ENCODE results near the gene BRD3.

BRD3 gene

DNA sequence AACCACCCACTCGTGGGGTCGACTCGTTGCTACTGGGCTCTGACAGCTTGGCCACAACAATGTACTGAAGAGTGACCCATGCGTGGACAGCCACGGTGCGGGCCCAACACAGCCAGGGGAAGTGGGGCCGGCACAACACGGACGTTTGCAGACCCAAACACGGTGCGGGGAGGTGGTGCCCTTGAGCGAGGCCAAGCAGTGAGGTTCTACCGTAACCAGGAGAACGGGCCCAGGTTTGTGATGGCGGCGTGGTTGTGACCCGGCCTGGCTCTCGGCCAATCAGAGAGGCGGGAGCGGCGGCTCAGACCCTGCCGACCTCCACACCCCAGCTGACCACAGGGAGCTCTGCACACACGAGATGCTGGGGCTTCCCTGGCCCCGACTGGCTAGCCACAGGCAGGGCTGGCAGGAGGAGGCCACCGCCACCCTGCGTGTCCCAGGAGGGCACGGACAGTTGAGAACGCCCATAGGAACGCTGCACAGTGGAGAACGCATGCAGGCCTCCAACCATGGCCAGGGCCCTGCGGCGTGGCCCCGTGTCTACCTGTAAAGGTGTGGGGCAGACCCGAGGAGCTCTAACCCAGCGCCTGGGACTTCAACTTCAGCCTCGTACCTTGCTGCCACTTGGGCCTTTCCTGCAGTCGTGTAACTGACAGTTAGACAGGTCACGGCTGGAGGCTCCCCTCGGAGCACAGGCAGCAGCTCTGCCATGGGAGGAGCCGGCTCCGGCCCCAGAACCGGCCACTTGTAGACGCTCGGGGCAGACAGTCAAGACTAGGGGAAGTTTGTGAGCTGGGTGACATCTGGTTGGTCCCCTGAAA is 13.7 kb downstream of the BRD3 start:
- no peak for DNase-seq

GRCh38 chr9:134053401-134053871 is 14.4 kb downstream of the BRD3 start:
- no peak for DNase-seq

GRCh38 chr9:134052941-134053340 is 14.9 kb downstream of the BRD3 start:
- no peak for DNase-seq

DNA sequence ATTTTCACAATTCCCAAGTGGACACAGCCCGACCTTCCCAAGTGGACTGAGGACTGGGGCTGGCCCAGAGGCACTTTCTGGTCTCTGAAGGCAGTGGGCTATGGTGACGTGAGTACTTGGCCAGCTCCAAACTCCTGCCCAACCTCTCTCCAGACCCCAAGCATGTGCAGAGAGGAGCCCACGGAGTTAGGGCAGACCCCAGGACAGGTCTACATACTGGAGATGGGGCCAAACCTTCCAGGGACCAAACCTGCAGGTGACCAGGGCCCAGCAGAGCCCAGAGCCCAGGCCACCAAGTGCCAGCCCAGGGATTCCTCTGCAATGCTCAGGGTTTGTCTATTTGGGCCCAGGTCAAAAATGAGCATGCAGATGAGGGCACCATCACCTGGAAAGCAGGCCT is 15.3 kb downstream of the BRD3 start:
- no peak for DNase-seq

- no peak for DNase-seq
These were observed 16.5 kb downstream of the BRD3 start for GRCh38 chr9:134051319-134051718.

DNA sequence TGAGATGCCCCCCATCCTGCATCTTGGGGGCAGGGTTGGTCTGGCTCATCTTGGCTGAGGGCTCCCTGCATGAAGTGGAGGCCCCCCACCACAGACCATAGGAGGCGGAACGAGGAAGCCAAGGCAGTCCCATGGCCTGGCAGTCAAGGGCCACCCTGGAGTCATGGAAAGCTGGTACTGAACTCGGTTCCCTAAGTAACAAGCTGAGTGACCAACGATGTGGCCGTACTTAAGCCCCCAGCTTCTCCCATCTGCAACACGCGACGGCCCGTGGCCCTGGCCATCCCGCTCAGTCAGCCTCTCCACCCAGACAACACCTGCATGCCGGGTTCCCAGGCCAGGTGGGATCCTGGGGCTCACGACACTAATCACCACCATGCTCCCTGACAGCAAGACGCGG is 17.1 kb downstream of the BRD3 start:
- DNase-seq = no peak

DNA sequence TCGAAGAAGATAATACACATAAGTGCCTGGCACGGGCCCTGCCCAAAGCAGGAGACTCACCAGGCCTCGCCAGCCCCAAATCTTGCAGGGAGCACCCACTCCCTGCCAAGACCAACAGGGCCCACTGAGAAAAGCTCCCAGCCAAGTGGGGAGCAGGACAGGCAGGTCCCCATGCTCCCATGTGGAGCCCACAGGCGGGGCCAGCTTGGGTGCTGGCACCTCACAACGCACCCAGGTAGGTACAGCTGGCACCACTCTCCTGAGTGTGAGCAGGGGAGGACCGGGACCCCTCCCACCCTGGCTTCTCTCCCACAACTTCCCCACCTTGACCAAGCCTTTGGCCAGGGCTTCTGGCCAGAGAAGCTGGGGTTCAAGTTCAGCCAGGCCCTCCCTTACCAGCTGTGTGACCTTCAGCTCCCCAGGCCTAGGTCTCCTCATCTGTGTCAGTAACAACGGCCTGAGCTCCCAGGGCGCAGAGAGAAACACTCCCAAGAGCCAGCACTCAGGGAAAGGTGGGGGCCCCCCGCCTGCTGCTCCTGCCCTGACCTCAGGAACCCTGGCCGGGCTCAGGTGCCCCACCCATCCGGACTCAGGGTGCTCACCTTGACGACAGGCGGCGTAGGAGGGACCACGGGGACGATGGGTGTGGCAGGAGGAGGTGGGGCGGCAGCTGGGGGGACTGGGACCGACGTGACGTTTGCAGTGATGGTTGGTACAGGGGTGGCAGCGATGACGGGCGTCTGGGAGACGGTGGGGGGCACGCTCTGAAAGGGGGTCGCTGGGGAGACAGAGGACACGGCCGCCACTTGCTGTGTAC is 17.8 kb downstream of the BRD3 start:
- no peak for DNase-seq

DNA sequence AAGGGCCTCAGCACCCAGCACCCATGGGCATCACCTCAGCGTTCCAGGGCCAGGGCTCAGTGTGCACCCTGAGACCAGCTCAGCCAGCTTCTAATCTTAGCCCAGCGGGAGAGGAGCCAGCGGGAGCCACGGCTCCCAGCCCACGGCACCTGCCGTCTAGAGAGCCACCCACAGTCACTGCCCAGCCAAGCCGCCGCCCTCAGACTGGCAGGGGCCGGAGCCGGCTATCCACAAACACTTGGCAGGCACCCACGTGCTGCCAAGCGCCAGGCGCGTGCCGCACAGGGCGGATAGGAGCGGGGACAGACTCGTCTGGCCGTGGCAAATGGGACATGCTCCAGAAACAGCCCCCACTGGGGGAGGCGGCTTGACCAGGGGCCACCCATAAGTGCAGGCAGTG is 18.6 kb downstream of the BRD3 start:
- no peak for DNase-seq

- DNase-seq = no peak
These were observed 19.3 kb downstream of the BRD3 start for GRCh38 chr9:134048582-134048968.

DNA sequence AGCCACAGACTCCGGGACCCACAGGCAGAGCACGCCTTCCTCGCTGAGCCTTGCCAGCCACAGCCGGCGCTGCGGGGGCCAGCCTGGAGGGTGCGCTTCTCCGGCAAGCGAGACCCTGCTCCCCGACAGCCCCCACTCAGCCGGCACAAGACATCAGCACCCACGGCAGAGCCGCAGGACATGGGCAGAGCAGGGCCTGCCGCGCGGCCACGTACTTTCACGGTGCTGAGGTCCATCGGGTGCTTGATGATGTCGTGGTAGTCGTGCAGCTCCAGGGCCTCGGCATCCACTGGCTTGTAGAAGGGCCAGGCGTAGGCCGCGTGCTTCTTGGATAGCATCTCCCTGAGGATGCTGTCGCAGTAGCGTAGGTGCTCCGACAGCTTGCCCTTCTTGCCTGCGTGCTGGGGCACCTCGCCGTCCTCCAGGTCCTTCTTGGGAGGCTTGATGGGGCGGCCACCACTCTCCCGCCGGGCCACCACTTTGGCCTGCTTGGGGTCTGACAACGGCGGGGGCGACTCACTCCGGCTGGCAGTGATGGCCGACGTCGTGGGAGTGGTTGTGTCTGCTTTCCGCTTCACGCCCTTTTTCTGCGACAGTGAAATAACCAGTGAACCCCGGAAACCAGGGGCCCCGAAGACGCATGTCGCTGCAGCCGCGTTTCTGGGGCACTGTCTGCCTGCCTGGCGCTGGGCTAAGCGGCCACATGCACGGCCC is 19.8 kb downstream of the BRD3 start:
- no peak for DNase-seq

GRCh38 chr9:134046894-134047681 is 20.7 kb downstream of the BRD3 start:
- DNase-seq = no peak

DNA sequence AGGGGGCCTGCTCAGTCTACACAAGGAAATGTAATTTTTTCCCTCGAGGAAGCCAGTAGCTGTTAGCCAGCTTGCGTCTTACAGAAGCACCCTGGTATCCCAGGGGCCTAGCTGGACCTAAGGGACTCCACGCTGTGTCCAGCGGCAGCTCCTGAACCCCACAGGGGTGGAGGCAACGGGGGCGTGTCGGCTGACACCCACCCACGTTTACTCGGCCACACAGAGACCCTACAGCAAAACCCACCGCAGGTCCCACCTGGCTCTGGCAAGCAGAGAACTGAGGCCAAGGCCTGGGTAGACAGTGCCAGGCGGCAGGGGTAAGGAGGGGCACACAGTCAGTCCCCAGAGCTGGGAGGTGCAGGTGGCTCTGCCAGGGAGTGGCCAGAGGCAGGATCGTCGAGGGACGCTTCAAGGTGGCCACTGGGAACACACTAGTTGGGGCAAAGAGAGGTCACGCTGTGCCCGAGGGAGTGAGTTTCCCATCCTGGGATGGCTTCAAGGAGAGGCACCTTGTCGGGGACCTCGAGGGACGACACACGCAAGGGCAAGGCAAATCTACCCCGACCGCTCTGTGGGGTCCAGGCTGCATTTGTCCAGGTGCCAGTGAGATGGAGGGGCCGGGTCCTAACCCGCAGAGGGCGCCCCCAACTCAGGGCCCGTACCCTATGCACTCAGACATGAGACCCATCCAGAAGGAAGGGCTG is 21.8 kb downstream of the BRD3 start:
- DNase-seq = no peak

DNA sequence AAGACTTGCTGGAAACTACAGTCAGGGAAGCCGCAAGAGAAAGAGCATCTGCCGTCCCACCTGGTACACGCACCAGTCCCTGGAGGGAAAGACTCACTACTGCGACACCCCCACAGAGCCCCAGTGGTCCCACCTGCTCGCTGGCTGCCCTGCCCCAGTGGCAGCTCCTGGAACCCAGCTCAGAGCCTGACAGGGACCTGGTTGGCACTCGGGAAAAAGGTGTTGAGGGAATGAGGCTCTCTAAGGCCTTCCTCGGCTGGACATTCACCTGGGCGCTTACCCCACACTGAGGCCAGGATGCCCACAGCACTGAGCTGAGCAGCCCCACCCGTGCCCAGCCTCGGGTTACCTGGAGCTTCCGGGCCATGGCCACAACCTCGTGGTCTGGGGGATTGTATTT is 22.9 kb downstream of the BRD3 start:
- no peak for DNase-seq

DNA sequence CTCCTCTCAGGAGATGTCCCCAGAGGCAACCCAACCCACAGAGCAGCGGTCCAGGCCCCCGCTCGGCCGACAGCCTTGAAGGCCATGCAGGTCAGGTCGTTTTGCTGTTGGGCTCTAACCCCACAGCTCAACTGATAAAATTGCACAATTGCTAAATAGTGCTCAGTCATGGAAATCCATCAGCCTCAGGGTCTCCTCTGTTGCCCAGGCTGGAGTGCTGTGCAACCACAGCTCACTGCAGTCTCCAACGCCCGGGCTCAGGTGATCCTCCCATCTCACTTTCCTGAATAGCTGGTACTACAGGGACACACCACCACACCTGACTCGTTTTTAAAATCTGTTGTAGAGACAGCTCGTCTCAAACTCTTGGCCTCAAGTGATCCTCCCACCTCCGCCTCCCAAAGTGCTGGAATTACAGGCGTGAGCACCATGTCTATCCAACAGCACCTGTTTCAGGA is 24.3 kb downstream of the BRD3 start:
- no peak for DNase-seq

DNA sequence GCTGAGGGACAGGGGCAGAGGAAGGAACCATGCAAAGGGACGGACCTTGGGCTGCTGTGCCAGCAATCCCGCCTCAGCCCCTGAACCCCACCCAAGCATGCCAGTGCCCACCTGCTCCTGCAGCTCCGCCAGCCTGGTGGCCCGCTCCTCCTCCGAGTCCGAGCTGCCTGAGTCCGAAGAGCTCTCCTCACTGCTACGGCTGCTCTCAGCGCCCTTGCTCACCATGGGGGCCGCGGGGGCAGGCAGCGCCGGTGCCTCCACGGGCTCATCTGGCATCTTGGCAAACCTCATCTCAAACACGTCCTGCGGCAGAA is 26.2 kb downstream of the BRD3 start:
- DNase-seq = no peak

DNA sequence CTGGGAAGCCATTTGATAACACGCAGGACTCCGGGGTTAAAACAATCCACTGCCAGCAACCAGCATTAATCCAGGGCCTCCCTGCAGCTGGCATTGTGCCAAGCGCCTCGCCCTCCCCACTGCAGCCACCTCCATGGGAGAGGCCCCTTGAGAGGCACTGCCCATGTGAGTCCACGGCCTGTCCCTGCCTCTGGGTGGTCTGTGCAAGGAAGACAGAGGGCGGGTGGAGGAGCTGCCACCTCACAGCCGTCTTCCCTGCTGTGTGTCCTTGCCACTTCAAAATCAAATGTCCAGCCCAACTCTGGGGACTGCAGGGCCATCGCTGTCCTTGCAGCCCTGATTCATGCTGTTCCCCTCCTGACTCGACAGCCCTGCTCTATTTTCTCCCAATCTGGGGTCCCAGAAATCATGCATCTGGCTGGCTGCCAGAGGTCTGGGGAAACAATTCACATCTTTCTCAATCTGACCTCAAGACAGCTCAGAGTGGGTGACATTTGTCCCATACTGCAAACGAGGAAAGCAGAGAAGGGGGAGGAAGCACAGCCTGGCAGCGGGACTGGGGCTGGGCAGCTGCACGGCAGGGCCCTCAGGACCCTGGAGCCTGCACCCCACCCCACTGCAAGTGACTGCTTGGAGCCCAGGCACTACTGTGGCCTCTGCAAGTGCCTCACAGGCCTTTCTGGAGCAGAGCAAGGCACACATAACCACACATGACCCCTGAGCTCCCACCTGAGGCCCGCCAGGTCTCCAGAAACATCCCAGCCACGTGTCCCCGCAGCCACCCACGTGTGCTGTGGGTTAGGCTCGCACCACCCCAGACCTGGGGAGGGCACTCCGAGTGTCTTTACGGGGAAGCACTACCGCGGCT is 26.8 kb downstream of the BRD3 start:
- DNase-seq = no peak

DNA sequence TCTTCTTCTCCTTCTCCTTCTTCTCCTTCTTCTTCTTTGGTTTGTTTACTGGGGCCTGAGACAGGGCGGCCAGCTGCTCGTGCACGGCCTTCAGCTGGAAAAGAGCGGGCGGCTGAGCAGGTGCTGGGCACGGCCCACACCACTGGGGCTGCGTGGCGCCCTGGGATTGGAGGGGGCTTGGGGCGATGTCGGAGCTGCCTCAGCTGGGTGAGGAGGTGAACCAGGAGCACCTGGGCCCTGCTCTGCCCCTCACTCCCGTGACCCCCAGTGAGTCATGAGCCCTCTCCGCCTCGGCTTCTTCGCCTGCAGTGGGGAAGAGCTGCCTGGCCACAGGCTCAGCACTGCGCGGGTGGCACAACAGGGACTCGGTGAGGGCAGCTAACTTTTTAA is 27.7 kb downstream of the BRD3 start:
- no peak for DNase-seq

- DNase-seq = no peak
These were observed 28.2 kb downstream of the BRD3 start for GRCh38 chr9:134039386-134040175.

DNA sequence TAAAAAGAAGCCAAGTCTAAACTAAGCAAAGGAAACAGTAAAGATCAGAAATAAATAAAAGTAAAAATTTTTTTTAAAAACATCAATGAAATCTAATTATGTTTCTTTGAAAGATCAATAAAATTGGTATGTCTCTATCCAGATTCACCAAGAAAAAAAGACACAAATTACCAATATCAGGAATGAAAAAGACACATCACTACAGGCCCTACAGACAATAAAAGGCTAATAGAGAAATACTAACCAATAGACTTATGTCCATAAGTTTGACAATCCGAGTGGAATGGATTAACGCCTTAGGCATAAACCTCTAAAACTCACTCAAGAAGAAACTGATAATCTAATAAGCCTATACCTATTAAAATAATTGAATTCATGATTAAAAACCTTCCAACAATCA is 30.2 kb downstream of the BRD3 start:
- DNase-seq = no peak

- DNase-seq = no peak
These were observed 31.7 kb downstream of the BRD3 start for GRCh38 chr9:134036130-134036529.
